DMS53 (cell line): Measurements from ENCODE around the gene BRICD5.

Experiments used
- DNase-seq: peaks from one replicate; lab custom pipeline; 2025; lab: John Stamatoyannopoulos, UW

BRICD5 gene

GRCh38 chr16:2237493-2238149 lies 27.0 kb upstream of the BRICD5 start:
- DNase-seq: no peak

- no peak for DNase-seq
Observed at GRCh38 chr16:2237102-2237482, 26.4 kb upstream of the BRICD5 start.

- peak; percentile 47 for DNase-seq
Observed at GRCh38 chr16:2236337-2237101, 25.9 kb upstream of the BRICD5 start, which contains the start of gene DNASE1L2. Gene DNASE1L2, plus strand, starts transcription at chr16:2236444. Its CDS starts 373 bp downstream, at chr16:2236817.

- no peak for DNase-seq
Observed at GRCh38 chr16:2235695-2236336, 25.2 kb upstream of the BRICD5 start.

- no peak for DNase-seq
Observed at GRCh38 chr16:2235234-2235651, 24.6 kb upstream of the BRICD5 start.

- DNase-seq: no peak
Observed at GRCh38 chr16:2234813-2235170, 24.1 kb upstream of the BRICD5 start.

- peak; percentile 96 for DNase-seq
Observed at GRCh38 chr16:2233872-2234812, 23.5 kb upstream of the BRICD5 start.

- no peak for DNase-seq
Observed at GRCh38 chr16:2233046-2233775, 22.5 kb upstream of the BRICD5 start.

- no peak for DNase-seq
Observed at GRCh38 chr16:2232094-2232990, 21.7 kb upstream of the BRICD5 start.

GRCh38 chr16:2231016-2231931 lies 20.6 kb upstream of the BRICD5 start:
- peak; percentile 94 for DNase-seq

GRCh38 chr16:2230376-2230775 lies 19.7 kb upstream of the BRICD5 start:
- DNase-seq: peak; percentile 79

- no peak for DNase-seq
Observed at GRCh38 chr16:2229632-2230250, 19.1 kb upstream of the BRICD5 start.

- DNase-seq: no peak
Observed at GRCh38 chr16:2229091-2229490, 18.4 kb upstream of the BRICD5 start.

- no peak for DNase-seq
Observed at GRCh38 chr16:2228161-2228824, 17.6 kb upstream of the BRICD5 start.

- no peak for DNase-seq
Observed at GRCh38 chr16:2226918-2227317, 16.3 kb upstream of the BRICD5 start.

- DNase-seq: peak; percentile 72
Observed at GRCh38 chr16:2226245-2226793, 15.7 kb upstream of the BRICD5 start.

- peak; percentile 72 for DNase-seq
Observed at GRCh38 chr16:2223942-2224486, 13.4 kb upstream of the BRICD5 start.
